ENCODE results near the gene DACT1.

GRCh38 chr14:58598804-58599525, 38.8 kb upstream of the DACT1 start:
- TF ChIP-seq CTCF (IDR thresholded peaks at IDR 0.05; ENCODE audit: low read length) (no peak), EZH2 (IDR thresholded peaks at IDR 0.05; ENCODE audit: borderline replicate concordance, low read length) (no peak)
